Hematopoietic multipotent progenitor cell treated with erythropoietin and hydrocortisone succinate and interleukin-3 and kit ligand, for 6 days (in vitro differentiated cells): Measurements from ENCODE around the gene MDGA2.
A peak's percentile ranks its signal among the peaks of the same experiment; 100 is the strongest.

Source experiments
- DNase-seq: peaks from one replicate; pipeline ENCODE4 v3.0.0-alpha.2; 2015

MDGA2 gene

GRCh38 chr14:47606566-47606965 is 68.8 kb downstream of the MDGA2 start:
- DNase-seq: no peak

- no peak for DNase-seq
Measured at GRCh38 chr14:47596860-47597259, 78.5 kb downstream of the MDGA2 start.

- no peak for DNase-seq
Measured at GRCh38 chr14:47596232-47596631, 79.2 kb downstream of the MDGA2 start.

GRCh38 chr14:47595552-47595951 is 79.9 kb downstream of the MDGA2 start:
- no peak for DNase-seq

GRCh38 chr14:47590767-47591495 is 84.5 kb downstream of the MDGA2 start:
- DNase-seq: no peak

- DNase-seq: no peak
Measured at GRCh38 chr14:47585447-47585846, 90.0 kb downstream of the MDGA2 start.

- no peak for DNase-seq
Measured at GRCh38 chr14:47567273-47567672, 108.1 kb downstream of the MDGA2 start.

GRCh38 chr14:47557894-47558293 is 117.5 kb downstream of the MDGA2 start:
- no peak for DNase-seq

- DNase-seq: no peak
Measured at GRCh38 chr14:47555333-47555732, 120.1 kb downstream of the MDGA2 start.

GRCh38 chr14:47549886-47550285 is 125.5 kb downstream of the MDGA2 start:
- no peak for DNase-seq

- no peak for DNase-seq
Measured at GRCh38 chr14:47543459-47543858, 131.9 kb downstream of the MDGA2 start.

- no peak for DNase-seq
Measured at GRCh38 chr14:47541662-47542061, 133.7 kb downstream of the MDGA2 start.

- peak; percentile 24 for DNase-seq
Measured at GRCh38 chr14:47539031-47539461, 136.4 kb downstream of the MDGA2 start.

GRCh38 chr14:47536341-47536740 is 139.1 kb downstream of the MDGA2 start:
- DNase-seq: no peak

- DNase-seq: no peak
Measured at GRCh38 chr14:47526591-47527244, 148.7 kb downstream of the MDGA2 start.

GRCh38 chr14:47524524-47524923 is 150.9 kb downstream of the MDGA2 start:
- DNase-seq: no peak

- no peak for DNase-seq
Measured at GRCh38 chr14:47520382-47520781, 155.0 kb downstream of the MDGA2 start.

- DNase-seq: no peak
Measured at GRCh38 chr14:47511829-47512228, 163.6 kb downstream of the MDGA2 start.

- no peak for DNase-seq
Measured at GRCh38 chr14:47509957-47510356, 165.4 kb downstream of the MDGA2 start.

- no peak for DNase-seq
Measured at GRCh38 chr14:47507861-47508260, 167.5 kb downstream of the MDGA2 start.

GRCh38 chr14:47500369-47500768 is 175.0 kb downstream of the MDGA2 start:
- no peak for DNase-seq

- no peak for DNase-seq
Measured at GRCh38 chr14:47490766-47491165, 184.6 kb downstream of the MDGA2 start.

GRCh38 chr14:47490353-47490752 is 185.1 kb downstream of the MDGA2 start:
- DNase-seq: no peak

GRCh38 chr14:47485421-47485820 is 190.0 kb downstream of the MDGA2 start:
- DNase-seq: no peak

- no peak for DNase-seq
Measured at GRCh38 chr14:47483449-47483848, 192.0 kb downstream of the MDGA2 start.
